Upper lobe of right lung (tissue), 1 donor: ENCODE measurements around the gene DKKL1. TPM values are rescaled to one million over a fixed set of nuclear protein-coding genes. Genes with fewer than 3 reads are reported as not detected.
"Not testable (repeated sequence)": the region's sequence is repeated elsewhere in the genome, so short reads cannot be mapped to it uniquely, and the experiment has no call there.

ENCODE experiments used
- ATAC-seq: fragments of 200-7000 bp; cut with Tn5 transposase; one replicate; pipeline ENCODE4 v1.9.1; 2020; ENCODE audit warnings: mild to moderate bottlenecking, moderate library complexity
- DNase-seq: peaks from one replicate; pipeline ENCODE4 v3.0.0-alpha.2; 2020
- H3K27ac ChIP-seq: fragments of 200-600 bp; one replicate; pipeline ENCODE4 v1.8.0; 2022
- H3K27me3 ChIP-seq: fragments of 200-600 bp; one replicate; pipeline ENCODE4 v1.8.0; 2022; ENCODE audit warnings: mild to moderate bottlenecking
- H3K36me3 ChIP-seq: fragments of 200-600 bp; one replicate; pipeline ENCODE4 v1.8.0; 2022
- H3K4me1 ChIP-seq: fragments of 200-600 bp; one replicate; pipeline ENCODE4 v1.8.0; 2022
- H3K4me3 ChIP-seq: fragments of 200-600 bp; one replicate; pipeline ENCODE4 v1.8.0; 2022; ENCODE audit warnings: mild to moderate bottlenecking
- H3K9me3 ChIP-seq: fragments of 200-600 bp; one replicate; pipeline ENCODE4 v1.8.0; 2022
- CTCF ChIP-seq: fragments of 200-600 bp; IDR thresholded peaks from one replicate; pipeline ENCODE4 v1.8.0; 2022; ENCODE audit warnings: antibody characterized with exemption
- intact Hi-C: fragments of 100-400 bp; cut with DNase I; formaldehyde crosslinking; loops from one replicate; pipeline ENCODE4 v1.11.0; 2022
- total RNA-seq: library from RNA; stranded (reverse); fragmentation: NEBNext Ultra II Directional; extraction: Animal tissue kit (Norgen Biotek cat#: 25700); gene quantifications from one replicate; pipeline ENCODE4 v1.2.1, GENCODE V29; 2021
- donor health status: DM: no; HTN: yes; CAD: no; lungs with severe emphysema.

The DKKL1 gene
- total RNA-seq, 1 donor from 2014 or later = not detected

- DNase-seq = no peak
- Histone ChIP-seq H3K27me3 (no peaks in the 10 kb centered on the region), H3K27ac (peak overlapping the region; percentile 12), H3K9me3 (peaks cover 8% of the 10 kb centered on the region), H3K4me3 (peak overlapping the region; percentile 33), H3K36me3 (peaks cover 3% of the 10 kb centered on the region), H3K4me1 (peaks cover 7% of the 10 kb centered on the region)
- no peak for TF ChIP-seq CTCF
- ATAC-seq = no peak
- intact Hi-C loops = no loop called here
Observed at GRCh38 chr19:49364083-49364737, 533 bp downstream of the DKKL1 start.

GRCh38 chr19:49366110-49366509 lies 2.4 kb downstream of the DKKL1 start:
- TF ChIP-seq CTCF = no peak
- DNase-seq (no peak), ATAC-seq (no peak)
- Histone ChIP-seq H3K27ac (no peak overlapping the region), H3K36me3 (no peaks in the 10 kb centered on the region), H3K4me3 (no peak overlapping the region), H3K27me3 (no peaks in the 10 kb centered on the region), H3K4me1 (peaks cover 7% of the 10 kb centered on the region), H3K9me3 (peaks cover 8% of the 10 kb centered on the region)
- intact Hi-C loops = no loop called here

GRCh38 chr19:49368711-49369358 lies 5.2 kb downstream of the DKKL1 start:
- no peak for DNase-seq
- no peak overlapping the region for H3K4me3 ChIP-seq
- intact Hi-C loops = no loop called here
- peaks cover 8% of the 10 kb centered on the region for H3K9me3 ChIP-seq
- no peak overlapping the region for H3K27ac ChIP-seq
- H3K36me3 ChIP-seq = no peaks in the 10 kb centered on the region
- no peaks in the 10 kb centered on the region for H3K27me3 ChIP-seq
- no peak for ATAC-seq
- H3K4me1 ChIP-seq = no peaks in the 10 kb centered on the region
- TF ChIP-seq CTCF = no peak

- no peak overlapping the region for H3K27ac ChIP-seq
- no peak for DNase-seq
- TF ChIP-seq CTCF = no peak
- intact Hi-C loops = no loop called here
- peaks cover 8% of the 10 kb centered on the region for H3K9me3 ChIP-seq
- H3K27me3 ChIP-seq = no peaks in the 10 kb centered on the region
- no peak overlapping the region for H3K4me3 ChIP-seq
- H3K36me3 ChIP-seq = no peaks in the 10 kb centered on the region
- no peaks in the 10 kb centered on the region for H3K4me1 ChIP-seq
- ATAC-seq = no peak
Observed at GRCh38 chr19:49371184-49371583, 7.5 kb downstream of the DKKL1 start.

- ATAC-seq, H3K27me3 ChIP-seq, H3K27ac ChIP-seq, H3K36me3 ChIP-seq, DNase-seq, H3K4me3 ChIP-seq, intact Hi-C loops, H3K4me1 ChIP-seq, H3K9me3 ChIP-seq: not testable (repeated sequence)
Observed at GRCh38 chr19:49373174-49373573, 9.5 kb downstream of the DKKL1 start.

GRCh38 chr19:49374665-49375434 lies 11.2 kb downstream of the DKKL1 start:
- no peaks in the 10 kb centered on the region for H3K36me3 ChIP-seq
- no peak for TF ChIP-seq CTCF
- H3K9me3 ChIP-seq = no peaks in the 10 kb centered on the region
- DNase-seq (no peak), ATAC-seq (peak; percentile 25)
- intact Hi-C loops = no loop called here
- H3K27me3 ChIP-seq = no peaks in the 10 kb centered on the region
- no peaks in the 10 kb centered on the region for H3K4me1 ChIP-seq
- no peak overlapping the region for H3K27ac ChIP-seq
- no peak overlapping the region for H3K4me3 ChIP-seq
